ENCODE results near the gene NPIPB8.
"Not testable (repeated sequence)": the region's sequence is repeated elsewhere in the genome, so short reads cannot be mapped to it uniquely, and the experiment has no call there.

The NPIPB8 gene

GRCh38 chr16:28637765-28638164, at the start of gene NPIPB8:
Gene NPIPB8, plus strand, starts transcription at chr16:28638065. Its CDS starts 296 bp downstream, at chr16:28638361.
- DNase-seq, result not testable (repeated sequence)

GRCh38 chr16:28589069-28589468, 48.8 kb upstream of the NPIPB8 start:
- DNase-seq, result no peak

DNA sequence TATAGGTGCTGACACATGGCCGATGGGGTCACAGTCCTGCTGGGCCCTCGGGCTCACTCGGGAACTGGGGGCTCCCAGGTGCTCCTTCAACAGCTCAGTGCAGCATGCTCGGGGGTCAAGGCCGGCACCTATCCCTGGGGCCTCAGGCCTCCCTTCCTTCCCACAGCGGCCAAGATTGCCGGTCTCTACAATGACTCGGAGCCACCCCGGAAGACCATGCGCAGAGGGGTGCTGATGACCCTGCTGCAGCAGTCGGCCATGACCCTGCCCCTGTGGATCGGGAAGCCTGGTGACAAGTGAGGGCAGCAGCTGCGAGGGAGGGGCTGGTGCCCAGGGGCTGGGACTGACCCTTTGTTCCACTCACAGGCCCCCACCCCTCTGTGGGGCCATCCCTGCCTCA, 47.9 kb upstream of the NPIPB8 start:
- DNase-seq, result no peak

DNA sequence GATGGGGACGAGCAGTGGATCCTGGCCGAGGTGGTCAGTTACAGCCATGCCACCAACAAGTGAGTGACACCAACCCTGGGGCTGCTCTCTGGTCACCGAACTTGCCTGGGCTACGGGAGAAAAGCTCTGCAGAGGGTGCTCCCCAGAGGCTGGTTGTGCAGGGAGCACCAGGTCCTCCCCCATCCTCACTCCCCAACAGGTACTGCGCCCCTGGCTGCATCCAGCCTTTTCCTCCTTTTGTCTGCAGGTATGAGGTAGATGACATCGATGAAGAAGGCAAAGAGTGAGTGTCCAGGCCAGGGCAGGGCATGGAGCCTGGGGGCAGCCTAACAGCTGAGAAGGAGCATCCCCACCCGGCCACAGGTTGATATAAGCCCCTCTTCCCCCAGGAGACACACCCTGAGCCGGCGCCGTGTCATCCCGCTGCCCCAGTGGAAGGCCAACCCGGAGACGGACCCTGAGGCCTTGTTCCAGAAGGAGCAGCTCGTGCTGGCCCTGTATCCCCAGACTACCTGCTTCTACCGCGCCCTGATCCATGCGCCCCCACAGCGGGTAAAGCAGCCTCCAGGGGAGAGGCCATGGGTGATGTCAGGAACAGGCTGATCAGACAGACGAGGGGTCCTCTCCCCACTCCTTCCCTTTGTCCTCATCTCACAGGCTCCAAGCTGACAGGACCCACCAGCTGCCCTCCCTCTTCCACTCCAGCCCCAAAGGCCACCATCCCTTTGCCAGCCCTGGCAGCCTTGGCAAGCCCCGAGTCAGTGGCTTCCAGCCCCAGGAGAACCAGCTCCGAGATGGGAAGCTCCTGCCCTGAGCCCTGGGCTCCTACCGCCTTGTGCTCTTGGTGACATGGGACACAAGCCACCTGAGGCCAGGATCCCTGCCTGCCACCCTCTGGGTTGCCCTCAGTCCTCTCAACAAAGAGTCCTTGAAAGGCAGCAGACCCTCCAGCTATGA, 47.2 kb upstream of the NPIPB8 start:
- no peak for DNase-seq

GRCh38 chr16:28591355-28591754, 46.5 kb upstream of the NPIPB8 start:
- no peak for DNase-seq

DNA sequence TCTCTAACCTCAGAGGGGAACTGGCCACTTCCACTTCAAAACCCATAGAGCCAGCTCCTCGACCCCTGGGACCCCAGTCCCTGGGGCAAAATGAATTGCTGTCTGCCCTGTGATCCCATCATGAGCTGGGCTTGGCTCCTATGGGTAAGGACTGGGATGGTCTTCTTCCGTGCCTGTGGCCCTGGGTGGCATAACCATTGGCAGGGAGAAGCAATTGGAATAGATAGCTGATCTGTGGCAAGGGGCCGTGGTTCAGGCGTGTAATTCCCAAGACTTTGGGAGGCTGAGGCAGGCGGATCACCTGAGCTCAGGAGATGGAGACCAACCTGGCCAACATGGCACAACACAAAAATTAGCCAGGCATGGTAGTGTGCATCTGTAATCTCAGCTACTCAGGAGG, 45.4 kb upstream of the NPIPB8 start:
- DNase-seq, result no peak

- no peak for DNase-seq
Observed at GRCh38 chr16:28592979-28593553, 44.8 kb upstream of the NPIPB8 start.

- not testable (repeated sequence) for DNase-seq
Observed at GRCh38 chr16:28595451-28595850, 42.4 kb upstream of the NPIPB8 start.

DNA sequence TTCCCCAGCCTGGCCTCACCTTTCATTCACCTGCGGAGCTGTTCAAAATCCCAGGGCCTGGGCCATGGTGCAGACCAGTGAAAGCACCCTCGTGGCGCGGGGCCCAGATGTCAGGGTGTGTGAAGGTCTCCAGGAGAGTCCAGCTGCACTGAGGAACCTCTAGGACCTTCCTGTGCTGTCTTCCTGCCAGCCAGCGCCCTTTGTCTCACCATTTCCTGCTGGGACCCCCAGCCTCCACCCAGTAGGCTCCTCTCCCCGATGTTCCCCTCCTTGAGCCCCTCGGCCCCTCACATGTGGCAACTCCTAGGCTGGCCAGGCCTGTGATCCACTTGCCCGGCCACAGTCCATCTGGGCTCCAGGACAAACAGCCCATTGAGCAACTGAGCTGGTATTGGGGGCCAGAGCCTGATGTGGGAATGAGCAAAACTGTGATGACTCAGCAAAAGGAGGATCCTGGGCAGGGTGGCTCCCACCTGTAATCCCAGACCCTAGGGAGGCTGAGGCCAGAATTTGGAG, 41.7 kb upstream of the NPIPB8 start:
- no peak for DNase-seq

DNA sequence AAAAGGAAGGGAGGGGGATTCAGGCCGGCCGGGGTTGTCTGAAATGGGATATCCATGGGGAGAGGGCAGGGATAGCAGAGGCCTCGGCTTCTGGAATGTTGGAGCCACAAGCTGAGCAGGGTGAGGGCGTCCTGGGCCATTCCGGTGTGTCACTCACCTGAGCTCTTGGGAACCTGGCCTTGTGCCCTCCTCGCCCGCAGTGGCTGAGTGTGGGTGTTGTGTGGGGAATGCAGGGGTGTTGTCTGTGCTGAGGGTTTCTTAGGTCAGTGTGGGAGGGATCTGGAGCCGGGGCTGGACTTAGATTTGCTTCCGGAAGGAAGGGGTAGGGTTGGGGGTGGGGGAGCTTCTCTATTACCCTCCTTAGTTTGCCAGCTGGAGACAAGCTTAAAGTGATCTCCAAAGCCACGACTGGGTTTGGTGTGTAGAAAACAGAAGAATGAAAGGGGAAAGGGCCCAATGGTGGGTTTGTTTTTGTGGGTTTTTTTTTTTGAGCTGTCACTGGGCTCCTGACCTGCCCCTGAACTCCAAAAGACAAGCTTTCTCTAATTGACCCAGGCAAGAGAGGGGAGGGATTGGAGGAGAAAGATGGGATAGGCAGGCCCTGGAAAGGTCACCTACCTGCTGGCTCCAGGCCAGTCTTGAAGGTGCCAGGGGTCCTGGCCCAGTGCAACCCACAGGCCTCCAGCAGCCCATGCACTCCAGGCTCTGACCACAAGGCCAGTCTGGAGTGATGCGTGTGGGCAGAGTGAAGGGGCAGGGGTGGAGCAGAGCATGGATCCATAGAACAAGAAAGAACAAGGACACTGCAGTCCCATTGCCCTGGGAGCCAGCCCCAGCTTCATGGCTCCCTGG, 40.8 kb upstream of the NPIPB8 start, which contains the start of gene SULT1A2:
Gene SULT1A2 (minus strand): TSS at position 211 of the 852 bp plus-strand sequence. CDS start 1,120 bp downstream, outside the sequence.
- DNase-seq, result no peak

- no peak for DNase-seq
Observed at GRCh38 chr16:28597692-28598261, 40.1 kb upstream of the NPIPB8 start.

GRCh38 chr16:28599377-28600285, 38.2 kb upstream of the NPIPB8 start:
- DNase-seq, result not testable (repeated sequence)

DNA sequence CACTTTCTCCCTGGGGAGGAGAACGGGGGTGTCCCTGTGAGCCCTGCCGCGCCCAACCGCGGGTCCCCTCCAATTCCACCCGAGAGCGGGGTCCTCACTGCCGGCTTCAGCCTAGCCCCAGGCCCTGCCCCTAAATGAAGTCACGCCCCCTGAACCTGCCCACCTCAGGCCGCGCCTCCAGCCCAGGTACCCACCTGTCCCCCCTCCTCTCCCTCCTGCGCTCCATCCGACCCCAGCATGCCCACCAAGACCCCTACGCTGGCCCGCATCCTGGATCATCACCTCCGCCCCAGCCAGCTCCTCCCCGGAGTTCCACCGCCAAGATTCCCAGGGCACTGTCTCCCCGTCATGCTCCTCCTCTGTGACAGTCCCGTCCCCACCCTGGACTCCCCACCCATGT, 36.9 kb upstream of the NPIPB8 start:
- DNase-seq, result not testable (repeated sequence)

DNA sequence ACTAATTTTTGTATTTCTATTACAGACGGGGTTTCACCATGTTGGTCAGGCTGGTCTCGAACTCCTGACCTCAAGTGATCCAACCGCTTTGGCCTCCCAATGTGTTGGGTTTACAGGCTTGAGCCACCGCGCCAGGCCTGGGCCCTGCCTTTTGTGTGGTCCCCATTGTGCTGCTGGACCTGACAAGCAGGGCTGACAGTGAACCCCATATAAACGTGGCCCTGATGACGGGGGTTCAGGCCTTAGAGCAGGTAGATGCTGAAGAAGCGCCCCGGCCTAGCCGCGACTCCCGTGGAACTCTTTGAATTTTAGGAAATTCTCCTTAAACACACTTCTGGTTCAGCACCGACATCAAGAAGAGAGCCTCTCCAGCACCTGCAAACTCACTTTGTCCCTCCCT, 36.3 kb upstream of the NPIPB8 start:
- not testable (repeated sequence) for DNase-seq

DNA sequence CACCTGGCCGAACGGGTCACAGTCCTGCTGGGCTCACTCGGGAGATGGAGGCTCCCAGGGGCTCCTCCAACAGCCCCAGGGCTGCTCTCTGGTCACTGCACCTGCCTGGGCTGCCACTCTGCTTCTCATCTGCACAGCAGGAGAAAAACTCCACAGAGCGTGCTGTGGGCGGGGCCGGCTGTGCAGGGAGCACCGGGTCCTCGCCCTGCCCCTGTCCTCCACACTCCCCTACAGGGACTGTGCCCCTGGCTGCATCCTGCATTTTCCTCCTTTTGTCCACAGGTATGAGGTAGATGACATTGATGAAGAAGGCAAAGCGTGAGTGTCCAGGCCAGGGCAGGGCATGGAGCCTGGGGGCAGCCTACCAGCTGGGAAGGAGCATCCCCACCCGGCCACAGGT, 35.8 kb upstream of the NPIPB8 start:
- DNase-seq, result not testable (repeated sequence)

DNA sequence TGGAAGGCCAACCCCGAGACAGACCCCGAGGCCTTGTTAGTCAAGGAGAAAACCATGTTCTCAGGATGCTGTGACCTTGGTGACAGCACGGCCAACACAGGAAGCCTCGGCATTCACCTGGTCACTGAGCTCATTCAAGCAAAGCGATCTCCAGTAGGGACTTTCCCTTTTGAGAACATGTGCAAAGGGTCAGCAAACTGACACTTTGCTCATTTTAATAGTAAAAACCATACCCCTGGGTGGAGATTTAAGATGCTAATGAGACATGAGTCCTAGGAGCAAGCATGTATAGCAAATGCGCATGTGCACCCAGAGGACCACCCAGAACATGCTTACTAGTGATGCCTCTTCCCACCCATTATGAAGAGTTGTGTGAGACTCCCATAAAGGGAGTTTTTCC, 35.3 kb upstream of the NPIPB8 start:
- no peak for DNase-seq

DNA sequence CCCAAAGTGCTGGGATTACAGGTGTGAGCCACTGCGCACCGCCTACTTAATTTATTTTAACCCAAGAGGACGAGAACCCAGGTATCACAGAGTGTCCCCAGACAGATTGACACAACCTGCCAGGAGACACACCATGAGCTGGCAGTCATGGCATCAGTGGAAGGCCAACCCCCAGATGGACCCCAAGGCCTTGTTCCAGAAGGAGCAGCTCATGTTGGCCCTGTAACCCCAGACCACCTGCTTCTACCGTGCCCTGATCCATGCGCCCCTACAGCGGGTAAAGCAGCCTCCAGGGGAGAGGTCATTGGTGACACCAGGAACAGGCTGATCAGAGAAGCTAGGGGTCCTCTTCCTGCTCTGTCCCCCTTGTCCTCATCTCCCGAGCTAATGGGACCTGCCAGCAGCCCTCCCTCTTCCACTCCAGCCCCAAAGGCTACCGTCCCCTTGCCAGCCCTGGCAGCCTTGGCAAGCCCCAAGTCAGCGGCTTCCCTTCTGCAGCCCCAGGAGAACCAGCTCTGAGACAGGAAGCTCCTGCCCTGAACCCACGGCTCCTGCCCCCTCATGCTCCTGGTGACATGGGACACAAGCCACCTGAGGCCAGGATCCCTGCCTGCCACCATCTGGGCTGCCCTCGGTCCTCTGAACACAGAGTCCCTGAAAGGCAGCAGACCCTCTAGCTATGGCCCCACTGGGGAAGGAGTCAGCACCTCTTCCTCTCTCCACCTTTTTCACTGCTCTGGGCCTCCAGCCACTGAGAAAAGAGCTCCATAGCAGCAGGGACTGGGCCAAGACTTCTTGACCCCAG, 34.3 kb upstream of the NPIPB8 start:
- DNase-seq, result no peak

DNA sequence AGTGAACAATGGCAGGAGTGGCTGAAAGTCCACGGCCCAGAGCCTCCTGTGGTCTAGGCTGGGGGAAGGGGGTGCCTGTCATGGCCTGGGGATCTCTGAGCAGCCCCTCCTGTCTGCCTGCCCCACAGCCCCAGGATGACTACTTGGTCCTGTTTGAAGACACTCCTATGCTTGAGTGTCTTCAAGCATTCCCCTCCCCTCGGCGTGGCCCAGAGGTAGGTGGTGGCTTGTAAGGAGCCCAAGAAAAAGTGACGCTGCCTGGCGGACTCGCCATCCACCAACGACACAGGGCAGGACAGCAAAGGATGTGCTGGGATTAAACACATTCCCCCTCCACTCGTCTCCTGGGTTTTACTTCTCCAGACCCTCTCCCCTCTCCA, 33.7 kb upstream of the NPIPB8 start:
- DNase-seq, result no peak

DNA sequence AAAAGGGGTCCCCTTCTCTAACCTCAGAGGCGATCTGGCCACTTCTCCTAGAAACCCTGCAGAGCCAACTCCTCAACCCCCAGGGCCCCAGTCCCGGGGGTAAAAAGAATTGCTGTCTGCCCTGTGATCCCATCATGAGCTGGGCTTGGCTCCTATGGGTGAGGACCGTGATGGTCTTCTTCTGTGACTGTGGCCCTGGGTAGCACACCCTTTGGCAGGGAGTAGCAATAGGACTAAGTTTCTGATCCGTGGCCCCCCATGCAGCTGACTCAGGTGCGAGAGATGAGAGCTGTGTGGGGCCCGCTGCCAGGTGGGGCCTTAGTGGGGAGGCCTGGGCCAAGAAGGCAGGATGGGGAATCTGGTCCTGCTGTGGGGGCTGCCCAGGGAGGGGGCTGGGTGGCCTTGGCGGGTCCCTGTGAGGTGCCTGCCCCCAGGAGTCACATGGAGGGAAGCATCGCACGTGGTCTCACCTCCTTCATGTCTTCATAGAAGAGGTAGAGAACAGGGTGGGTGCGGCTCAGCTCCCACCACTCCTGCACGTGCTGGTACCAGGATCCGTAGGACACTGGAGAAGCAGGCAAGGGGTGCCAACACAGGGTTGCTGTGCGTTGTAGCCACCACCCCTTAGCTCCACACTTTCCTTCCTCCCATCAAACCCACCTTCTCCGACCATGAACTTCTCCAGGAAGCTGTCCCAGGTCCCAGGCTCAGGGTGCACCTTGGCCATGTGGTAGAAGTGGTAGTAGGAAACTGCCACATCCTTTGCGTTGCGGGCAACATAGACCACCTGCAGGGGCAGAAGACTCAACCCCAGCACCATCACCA, 31.4 kb upstream of the NPIPB8 start:
- no peak for DNase-seq
